DND-41 (cell line): ENCODE results near the gene RGS12.

Experiments
- ATAC-seq: fragments of 200-7000 bp; cut with Tn5 transposase; 3 replicates; pipeline ENCODE4 v1.9.1; 2021; ENCODE audit warnings: low read depth; ENCODE audit not compliant: insufficient read depth
- DNase-seq: peaks from one replicate; pipeline ENCODE4 v3.0.0-alpha.2; 2020
- H2AFZ ChIP-seq: 2 replicates; pipeline ENCODE4 v1.6.0; 2012; ENCODE audit warnings: low read depth, low read length
- H3K27ac ChIP-seq: 2 replicates; pipeline ENCODE4 v1.5.1; 2012; ENCODE audit warnings: low read length, inconsistent platforms
- H3K27me3 ChIP-seq: fragments of 200-600 bp; sonication (generic); 2 replicates; pipeline ENCODE4 v1.6.0; 2012; ENCODE audit warnings: low read length, mild to moderate bottlenecking, inconsistent platforms; ENCODE audit not compliant: insufficient read depth, poor library complexity
- H3K36me3 ChIP-seq: 2 replicates; pipeline ENCODE4 v1.5.1; 2012; ENCODE audit warnings: low read length, inconsistent platforms; ENCODE audit not compliant: insufficient read depth
- H3K4me1 ChIP-seq: 2 replicates; pipeline ENCODE4 v1.5.1; 2012; ENCODE audit warnings: mild to moderate bottlenecking, low read length; ENCODE audit not compliant: insufficient read depth
- H3K4me2 ChIP-seq: 2 replicates; pipeline ENCODE4 v1.6.0; 2012; ENCODE audit warnings: mild to moderate bottlenecking, moderate library complexity, low read length, inconsistent platforms; ENCODE audit not compliant: insufficient read depth
- H3K4me3 ChIP-seq, 2 experiments: fragments of 200-600 bp in 1 of 2; shearing (Covaris generic) in 1 of 2; 2 replicates each; pipeline ENCODE4 v1.5.1; 2012 to 2016; ENCODE audit warnings: inconsistent platforms in 2 of 2, low read length in 2 of 2, mild to moderate bottlenecking in 2 of 2, low read depth in 1 of 2, moderate library complexity in 1 of 2
- H3K79me2 ChIP-seq: 2 replicates; pipeline ENCODE4 v1.6.0; 2012; ENCODE audit warnings: low read length, inconsistent platforms; ENCODE audit not compliant: insufficient read depth
- H3K9ac ChIP-seq: 2 replicates; pipeline ENCODE4 v1.6.0; 2012; ENCODE audit warnings: low read depth, mild to moderate bottlenecking, inconsistent platforms, low read length, moderate library complexity
- H3K9me3 ChIP-seq: 2 replicates; pipeline ENCODE4 v1.5.1; 2012; ENCODE audit warnings: low read length, moderate library complexity, mild to moderate bottlenecking, inconsistent platforms; ENCODE audit not compliant: insufficient read depth, severe bottlenecking
- H4K20me1 ChIP-seq: 2 replicates; pipeline ENCODE4 v1.6.0; 2012; ENCODE audit warnings: low read length; ENCODE audit not compliant: insufficient read depth
- CTCF ChIP-seq: IDR thresholded peaks from 2 replicates; pipeline ENCODE4 v1.5.1; 2012; ENCODE audit warnings: borderline replicate concordance, low read length, moderate library complexity, mild to moderate bottlenecking; ENCODE audit not compliant: poor library complexity, severe bottlenecking; ENCODE audit errors: extremely low read depth
- EZH2 ChIP-seq: IDR thresholded peaks from 3 replicates; pipeline ENCODE4 v1.6.1; 2012; ENCODE audit warnings: borderline replicate concordance, low read depth, mild to moderate bottlenecking, moderate library complexity, low read length, inconsistent platforms; ENCODE audit not compliant: severe bottlenecking

Gene RGS12

DNA sequence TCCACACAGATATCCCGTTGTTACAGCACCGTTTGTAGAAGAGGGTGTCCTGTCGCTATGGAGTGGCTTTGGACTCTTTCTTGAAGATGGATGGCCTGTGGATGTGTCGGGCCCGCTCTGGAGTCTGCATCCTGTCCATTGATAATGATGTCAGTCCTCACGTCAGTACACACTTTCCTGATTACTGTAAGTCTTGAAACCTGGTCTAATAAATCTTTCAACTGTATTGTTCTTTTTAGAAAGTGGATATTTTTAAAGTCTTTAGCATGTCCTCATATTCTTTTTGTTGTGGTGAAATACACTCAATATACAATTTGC, 29.0 kb upstream of the RGS12 start:
- no peak overlapping the region for H3K4me2 ChIP-seq
- no peaks in the 10 kb centered on the region for H3K36me3 ChIP-seq
- no peak overlapping the region for H2AFZ ChIP-seq
- ATAC-seq (no peak), DNase-seq (no peak)
- no peaks in the 10 kb centered on the region for H3K4me1 ChIP-seq
- H3K9me3 ChIP-seq, result no peaks in the 10 kb centered on the region
- no peak overlapping the region for H3K27ac ChIP-seq
- H3K79me2 ChIP-seq, result no peaks in the 10 kb centered on the region
- H4K20me1 ChIP-seq, result no peaks in the 10 kb centered on the region
- H3K4me3 ChIP-seq, result no peak overlapping the region
- H3K27me3 ChIP-seq, result no peaks in the 10 kb centered on the region
- no peak overlapping the region for H3K9ac ChIP-seq
- TF ChIP-seq EZH2, result no peak
- no peak for TF ChIP-seq CTCF

GRCh38 chr4:3266076-3266475, 26.7 kb upstream of the RGS12 start:
- H3K9ac ChIP-seq, result no peak overlapping the region
- no peaks in the 10 kb centered on the region for H3K36me3 ChIP-seq
- DNase-seq (no peak), ATAC-seq (no peak)
- H3K4me1 ChIP-seq, result no peaks in the 10 kb centered on the region
- no peak overlapping the region for H2AFZ ChIP-seq
- H3K27ac ChIP-seq, result no peak overlapping the region
- TF ChIP-seq EZH2 (no peak), CTCF (no peak)
- H3K79me2 ChIP-seq, result no peaks in the 10 kb centered on the region
- no peak overlapping the region for H3K4me3 ChIP-seq
- no peak overlapping the region for H3K4me2 ChIP-seq
- no peaks in the 10 kb centered on the region for H3K27me3 ChIP-seq
- H4K20me1 ChIP-seq, result no peaks in the 10 kb centered on the region
- no peaks in the 10 kb centered on the region for H3K9me3 ChIP-seq

- no peak overlapping the region for H3K4me2 ChIP-seq
- DNase-seq (no peak), ATAC-seq (no peak)
- no peak overlapping the region for H3K9ac ChIP-seq
- TF ChIP-seq EZH2 (no peak), CTCF (no peak)
- H3K79me2 ChIP-seq, result no peaks in the 10 kb centered on the region
- H3K27me3 ChIP-seq, result peaks cover 3% of the 10 kb centered on the region
- H3K4me3 ChIP-seq, result no peak overlapping the region
- no peaks in the 10 kb centered on the region for H4K20me1 ChIP-seq
- H3K36me3 ChIP-seq, result no peaks in the 10 kb centered on the region
- no peak overlapping the region for H2AFZ ChIP-seq
- no peak overlapping the region for H3K27ac ChIP-seq
- no peaks in the 10 kb centered on the region for H3K9me3 ChIP-seq
- H3K4me1 ChIP-seq, result no peaks in the 10 kb centered on the region
Measured at GRCh38 chr4:3267576-3268394, 25.0 kb upstream of the RGS12 start.
